Stimulated activated naive CD8-positive, alpha-beta T cell treated with anti-CD3 and anti-CD28 coated beads, Interleukin-15, Interleukin-2, amounts not matched to agents 100 ng/mL and 50 ng/mL, for 24 hours (primary cell): ENCODE data around the gene GFRA1.
A peak's percentile ranks its signal among the peaks of the same experiment; 100 is the strongest.

ENCODE experiments used
- H3K27ac Mint-ChIP-seq: one replicate; pipeline ENCODE4 v1.8.0; 2021; ENCODE audit warnings: mild to moderate bottlenecking, mixed read lengths
- H3K27me3 Mint-ChIP-seq: one replicate; pipeline ENCODE4 v1.8.0; 2021; ENCODE audit warnings: mixed read lengths
- H3K36me3 Mint-ChIP-seq: one replicate; pipeline ENCODE4 v1.8.0; 2021; ENCODE audit warnings: low read depth, mixed read lengths
- H3K4me1 Mint-ChIP-seq: one replicate; pipeline ENCODE4 v1.8.0; 2021; ENCODE audit warnings: low read depth, mixed read lengths
- H3K4me3 Mint-ChIP-seq: one replicate; pipeline ENCODE4 v1.8.0; 2021; ENCODE audit warnings: mild to moderate bottlenecking, mixed read lengths
- H3K9me3 Mint-ChIP-seq: one replicate; pipeline ENCODE4 v1.8.0; 2021; ENCODE audit warnings: mixed read lengths

The GFRA1 gene, protein sequence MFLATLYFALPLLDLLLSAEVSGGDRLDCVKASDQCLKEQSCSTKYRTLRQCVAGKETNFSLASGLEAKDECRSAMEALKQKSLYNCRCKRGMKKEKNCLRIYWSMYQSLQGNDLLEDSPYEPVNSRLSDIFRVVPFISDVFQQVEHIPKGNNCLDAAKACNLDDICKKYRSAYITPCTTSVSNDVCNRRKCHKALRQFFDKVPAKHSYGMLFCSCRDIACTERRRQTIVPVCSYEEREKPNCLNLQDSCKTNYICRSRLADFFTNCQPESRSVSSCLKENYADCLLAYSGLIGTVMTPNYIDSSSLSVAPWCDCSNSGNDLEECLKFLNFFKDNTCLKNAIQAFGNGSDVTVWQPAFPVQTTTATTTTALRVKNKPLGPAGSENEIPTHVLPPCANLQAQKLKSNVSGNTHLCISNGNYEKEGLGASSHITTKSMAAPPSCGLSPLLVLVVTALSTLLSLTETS

DNA sequence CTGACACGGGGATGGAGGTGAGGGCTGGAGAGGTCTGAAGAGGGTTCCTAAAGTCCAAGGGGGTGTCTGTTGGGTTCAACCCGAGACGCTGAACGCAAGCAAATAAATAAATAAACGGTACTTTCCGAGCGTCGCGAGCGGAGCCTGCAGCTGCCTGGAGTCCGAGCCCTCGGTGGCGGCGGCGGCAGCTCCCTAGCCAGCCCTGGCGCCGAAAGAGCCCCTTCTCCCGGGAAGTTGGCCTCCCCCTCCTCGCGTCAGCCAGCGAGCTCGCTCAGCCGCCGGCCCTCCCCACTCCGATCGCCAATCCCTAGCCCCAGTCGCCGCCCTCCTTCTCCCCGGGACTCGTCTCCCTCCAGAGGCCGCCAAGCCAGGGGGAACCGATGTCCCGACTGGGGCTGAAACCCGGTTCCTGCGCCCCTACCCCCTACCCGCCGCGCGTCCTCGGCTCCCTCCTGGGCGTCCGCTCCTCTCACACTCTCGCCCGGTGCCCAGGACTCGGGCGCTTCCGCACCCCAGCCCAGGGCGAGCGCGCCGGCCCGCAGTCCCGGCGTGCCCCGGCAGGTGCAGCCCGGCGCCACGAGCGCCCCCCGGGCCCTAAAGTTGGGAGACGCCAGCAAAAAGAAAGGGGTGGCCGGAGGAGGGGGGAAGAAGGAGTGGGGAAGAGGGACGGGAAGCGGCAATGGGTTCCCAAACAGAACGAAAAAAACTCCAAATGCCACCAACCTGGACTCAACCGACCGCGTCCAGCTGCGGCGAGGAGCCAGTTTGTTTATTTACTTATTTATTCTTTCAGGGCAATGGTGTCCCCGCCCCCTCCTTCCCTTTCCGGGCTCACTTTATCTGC is at the start of gene GFRA1:
TSS of gene GFRA1 (minus strand) at position 767 of the 844 bp plus-strand sequence. CDS start 1,177 bp downstream, outside the sequence.
- peak within 1 kb of the TSS; percentile 49 for H3K4me3 Mint-ChIP-seq
- H3K9me3 Mint-ChIP-seq = no peaks in the 10 kb centered on the region
- no peak within 1 kb of the TSS for H3K27ac Mint-ChIP-seq
- H3K27me3 Mint-ChIP-seq = peaks cover 62% of the 10 kb centered on the region
- no peaks in the 10 kb centered on the region for H3K36me3 Mint-ChIP-seq
- peaks cover 11% of the 10 kb centered on the region for H3K4me1 Mint-ChIP-seq

DNA sequence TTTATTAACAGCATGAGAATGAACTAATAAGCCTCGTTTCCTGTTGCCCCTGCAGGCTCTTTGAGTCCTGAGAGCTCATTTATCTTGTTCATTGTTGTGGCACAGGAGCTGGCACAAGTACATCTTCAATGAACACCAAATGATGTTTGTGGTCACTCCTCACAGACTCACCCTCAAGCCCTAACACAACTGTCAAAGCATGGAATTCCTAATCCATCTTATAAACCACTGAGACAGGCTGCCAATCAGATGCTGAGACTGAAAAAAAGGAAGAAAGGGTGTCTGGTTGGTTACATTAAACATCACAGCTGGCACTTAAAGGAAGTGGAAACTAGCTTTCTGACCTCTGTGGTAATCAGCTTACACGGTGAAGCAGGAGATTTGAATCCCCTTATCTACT is 43.5 kb upstream of the GFRA1 start:
- no peaks in the 10 kb centered on the region for H3K4me1 Mint-ChIP-seq
- H3K4me3 Mint-ChIP-seq = no peak overlapping the region

DNA sequence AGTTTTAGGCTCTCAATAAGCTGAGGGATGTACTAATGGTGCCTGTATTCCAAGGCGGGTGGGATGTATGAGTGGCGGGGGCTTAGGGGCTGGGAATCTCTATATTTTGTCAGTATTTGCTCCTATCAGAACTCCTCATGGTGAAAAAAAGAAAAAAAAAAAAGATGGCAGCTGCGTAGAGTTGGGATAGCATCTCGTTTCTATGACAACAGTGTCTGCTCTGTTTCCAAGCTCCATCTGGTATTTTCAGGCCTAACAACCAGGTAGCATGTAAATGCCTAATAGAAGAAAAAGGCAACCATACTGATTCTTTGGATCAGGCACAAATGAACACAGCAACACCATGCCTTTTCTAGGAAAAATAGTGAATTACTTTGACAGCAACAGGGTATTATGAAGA is 39.5 kb upstream of the GFRA1 start:
- Mint-ChIP-seq H3K27me3 (no peaks in the 10 kb centered on the region), H3K27ac (no peak overlapping the region), H3K36me3 (no peaks in the 10 kb centered on the region), H3K4me3 (no peak overlapping the region), H3K9me3 (no peaks in the 10 kb centered on the region), H3K4me1 (no peaks in the 10 kb centered on the region)

More for the DNA sequence above, 43.5 kb upstream of the GFRA1 start:
- H3K27ac Mint-ChIP-seq = no peak overlapping the region
- H3K27me3 Mint-ChIP-seq = no peaks in the 10 kb centered on the region
- no peaks in the 10 kb centered on the region for H3K9me3 Mint-ChIP-seq
- H3K36me3 Mint-ChIP-seq = no peaks in the 10 kb centered on the region

DNA sequence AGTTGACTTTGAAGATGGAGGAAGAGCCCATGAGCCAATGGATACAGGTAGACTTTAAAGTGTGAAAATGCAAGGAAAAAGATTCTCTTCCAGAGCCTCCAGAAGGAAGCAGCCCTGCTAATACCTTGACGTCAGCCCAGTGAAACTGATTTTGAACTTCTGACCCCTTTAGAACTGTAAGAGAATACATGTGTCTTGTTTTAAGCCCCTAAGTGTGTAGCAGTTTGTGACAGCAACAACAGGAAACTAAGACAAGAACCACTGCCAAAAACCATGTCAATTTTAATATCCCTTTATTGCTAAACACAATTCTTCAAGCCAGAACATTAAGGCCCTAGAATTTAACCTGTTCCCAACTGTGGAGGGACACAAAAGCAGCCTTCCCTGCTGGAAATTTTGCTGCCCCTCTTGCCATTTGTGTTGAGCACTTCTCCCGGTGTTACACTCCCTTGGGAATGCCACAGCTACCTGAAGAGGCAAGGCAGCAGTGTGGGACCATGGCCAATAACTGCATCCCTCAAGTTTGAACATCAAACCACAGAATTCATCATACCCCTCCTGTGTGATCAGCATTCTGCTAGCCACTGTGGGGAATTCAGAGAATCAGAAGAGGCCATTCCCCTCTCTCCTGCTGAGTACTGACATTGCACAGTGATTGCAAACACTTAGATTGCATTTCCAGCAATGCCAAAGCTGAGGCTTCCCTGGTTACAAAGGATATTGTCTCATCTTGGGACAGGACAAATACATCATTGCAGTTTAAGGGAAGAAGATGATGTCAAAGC is 38.9 kb upstream of the GFRA1 start:
- no peaks in the 10 kb centered on the region for H3K27me3 Mint-ChIP-seq
- no peaks in the 10 kb centered on the region for H3K36me3 Mint-ChIP-seq
- no peaks in the 10 kb centered on the region for H3K4me1 Mint-ChIP-seq
- no peaks in the 10 kb centered on the region for H3K9me3 Mint-ChIP-seq
- H3K27ac Mint-ChIP-seq = no peak overlapping the region
- no peak overlapping the region for H3K4me3 Mint-ChIP-seq

DNA sequence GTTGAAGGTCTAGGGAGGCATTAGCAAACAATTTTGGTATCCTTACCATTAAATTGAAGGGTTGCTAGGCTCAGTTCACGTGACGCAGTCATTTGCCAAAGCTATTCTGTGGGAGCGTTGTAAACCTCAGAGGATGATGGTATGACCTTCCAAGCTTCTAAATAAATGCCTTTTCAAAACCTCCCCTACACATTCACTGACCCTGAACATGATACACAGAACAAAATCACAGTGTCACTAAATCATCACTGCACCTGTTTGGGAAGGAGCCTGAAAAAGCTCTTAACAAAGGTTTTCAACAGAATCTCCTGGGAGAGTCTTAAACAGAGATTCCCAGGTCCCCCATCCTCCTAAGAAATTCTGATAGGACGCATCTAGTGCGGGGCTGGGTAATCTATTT is 38.0 kb upstream of the GFRA1 start:
- Mint-ChIP-seq H3K27me3 (no peaks in the 10 kb centered on the region), H3K36me3 (no peaks in the 10 kb centered on the region), H3K4me3 (no peak overlapping the region), H3K9me3 (no peaks in the 10 kb centered on the region), H3K4me1 (no peaks in the 10 kb centered on the region), H3K27ac (no peak overlapping the region)

DNA sequence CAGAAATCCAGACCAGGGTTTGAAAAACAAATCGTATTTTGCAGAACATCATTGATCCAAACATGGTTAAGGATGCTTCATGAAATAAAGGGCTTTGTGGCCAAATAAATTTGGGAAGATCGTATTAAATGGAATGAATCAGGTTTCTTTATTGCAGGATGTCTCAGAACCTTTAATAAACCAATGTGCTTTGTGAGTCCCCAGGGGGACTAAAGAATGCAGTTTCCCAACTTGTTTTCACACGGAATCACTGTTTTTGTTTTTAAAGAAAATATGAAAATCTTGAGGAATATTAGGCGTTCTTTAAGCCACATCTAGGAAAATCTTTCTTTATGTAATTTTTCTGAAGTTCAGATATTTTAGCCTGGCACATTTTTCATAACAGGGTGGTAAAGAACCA is 34.4 kb upstream of the GFRA1 start:
- peaks cover 9% of the 10 kb centered on the region for H3K9me3 Mint-ChIP-seq
- no peaks in the 10 kb centered on the region for H3K27me3 Mint-ChIP-seq
- H3K4me1 Mint-ChIP-seq = no peaks in the 10 kb centered on the region

DNA sequence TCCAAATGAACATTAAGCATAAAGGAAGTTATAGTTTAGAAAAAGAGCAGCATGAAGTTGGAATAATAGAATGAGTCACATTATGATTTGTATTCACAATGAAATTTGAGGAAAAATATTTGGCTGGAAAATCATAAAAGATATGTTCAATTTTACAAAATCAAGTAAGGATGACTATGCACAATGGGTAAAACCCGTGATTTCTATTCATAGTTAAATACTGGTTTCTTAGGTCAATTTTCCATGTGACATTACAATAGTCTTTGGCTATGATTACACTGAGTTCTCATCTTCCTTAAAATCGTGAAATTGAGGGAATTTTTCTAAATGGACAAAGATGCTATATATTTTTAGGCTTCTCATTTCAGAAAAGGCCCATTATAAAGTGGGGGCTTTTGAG is 33.8 kb upstream of the GFRA1 start:
- Mint-ChIP-seq H3K36me3 (no peaks in the 10 kb centered on the region), H3K4me1 (no peaks in the 10 kb centered on the region), H3K9me3 (peaks cover 10% of the 10 kb centered on the region), H3K4me3 (no peak overlapping the region), H3K27ac (no peak overlapping the region), H3K27me3 (no peaks in the 10 kb centered on the region)

More for the DNA sequence above, 34.4 kb upstream of the GFRA1 start:
- Mint-ChIP-seq H3K4me3 (no peak overlapping the region), H3K36me3 (no peaks in the 10 kb centered on the region), H3K27ac (no peak overlapping the region)

DNA sequence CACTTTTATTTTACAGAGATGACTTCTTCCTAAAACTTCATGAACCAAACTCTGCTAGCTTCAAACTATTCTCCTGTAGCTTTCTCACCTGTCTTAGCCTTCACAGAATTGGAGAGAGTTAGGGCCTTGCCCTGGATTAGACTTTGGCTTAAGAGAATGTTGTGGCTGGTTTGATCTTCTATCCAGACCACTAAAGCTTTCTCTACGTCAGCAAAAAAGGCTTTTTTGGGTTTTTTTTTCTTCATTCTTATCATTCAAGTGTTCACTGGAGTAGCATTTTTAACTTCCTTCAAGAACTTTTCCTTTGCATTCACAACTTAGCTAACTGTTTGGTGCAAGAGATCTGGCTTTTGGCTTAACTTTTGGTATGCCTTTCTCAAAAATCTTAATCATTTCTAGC is 31.9 kb upstream of the GFRA1 start:
- no peak overlapping the region for H3K4me3 Mint-ChIP-seq
- H3K27ac Mint-ChIP-seq = no peak overlapping the region
- no peaks in the 10 kb centered on the region for H3K27me3 Mint-ChIP-seq
- H3K36me3 Mint-ChIP-seq = no peaks in the 10 kb centered on the region
- H3K4me1 Mint-ChIP-seq = no peaks in the 10 kb centered on the region
- peaks cover 13% of the 10 kb centered on the region for H3K9me3 Mint-ChIP-seq

DNA sequence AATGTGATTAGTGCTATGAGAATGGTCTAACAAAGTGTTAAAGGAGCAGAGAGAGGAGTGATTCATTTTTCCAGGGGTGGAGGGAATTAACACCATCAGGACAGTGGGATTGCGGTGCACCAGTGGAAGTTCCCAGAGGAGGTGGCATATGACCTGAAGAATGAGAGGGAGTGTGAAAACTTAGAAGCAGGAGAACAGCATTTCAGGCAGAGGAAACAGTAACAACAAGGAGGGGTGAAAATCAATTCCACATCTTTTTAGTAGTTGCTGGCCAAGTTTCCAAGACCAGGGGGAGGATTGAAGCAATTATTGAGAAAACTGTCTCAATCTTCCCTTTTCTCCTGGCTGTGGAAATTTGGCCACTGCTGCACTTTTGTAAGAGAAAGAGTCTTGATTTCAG is 27.5 kb upstream of the GFRA1 start:
- H3K4me3 Mint-ChIP-seq = no peak overlapping the region
- H3K36me3 Mint-ChIP-seq = no peaks in the 10 kb centered on the region
- H3K27ac Mint-ChIP-seq = no peak overlapping the region
- peaks cover 13% of the 10 kb centered on the region for H3K9me3 Mint-ChIP-seq
- H3K4me1 Mint-ChIP-seq = no peaks in the 10 kb centered on the region
- H3K27me3 Mint-ChIP-seq = peaks cover 5% of the 10 kb centered on the region

DNA sequence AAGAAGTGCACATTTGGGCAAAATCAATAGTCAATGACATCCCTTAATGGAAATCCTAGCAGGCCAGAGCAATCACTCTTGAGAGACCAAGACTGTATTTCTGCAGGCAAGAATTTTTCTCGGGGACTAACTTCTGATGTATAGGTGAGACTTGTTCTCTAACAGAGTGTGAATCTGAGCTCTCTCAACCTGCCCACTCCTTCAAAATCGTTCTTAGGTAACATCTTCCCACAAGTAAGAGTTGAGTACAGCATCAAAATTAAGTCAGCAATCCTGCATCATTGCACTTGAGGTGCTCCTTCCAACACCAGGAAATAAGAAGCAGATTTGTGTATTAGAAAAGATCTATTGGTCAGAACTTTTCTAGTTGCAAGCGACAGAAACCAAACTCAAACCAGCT is 25.6 kb upstream of the GFRA1 start:
- peaks cover 9% of the 10 kb centered on the region for H3K9me3 Mint-ChIP-seq
- H3K27me3 Mint-ChIP-seq = peaks cover 5% of the 10 kb centered on the region
- no peak overlapping the region for H3K4me3 Mint-ChIP-seq
- no peaks in the 10 kb centered on the region for H3K36me3 Mint-ChIP-seq
- H3K27ac Mint-ChIP-seq = no peak overlapping the region
- H3K4me1 Mint-ChIP-seq = no peaks in the 10 kb centered on the region

DNA sequence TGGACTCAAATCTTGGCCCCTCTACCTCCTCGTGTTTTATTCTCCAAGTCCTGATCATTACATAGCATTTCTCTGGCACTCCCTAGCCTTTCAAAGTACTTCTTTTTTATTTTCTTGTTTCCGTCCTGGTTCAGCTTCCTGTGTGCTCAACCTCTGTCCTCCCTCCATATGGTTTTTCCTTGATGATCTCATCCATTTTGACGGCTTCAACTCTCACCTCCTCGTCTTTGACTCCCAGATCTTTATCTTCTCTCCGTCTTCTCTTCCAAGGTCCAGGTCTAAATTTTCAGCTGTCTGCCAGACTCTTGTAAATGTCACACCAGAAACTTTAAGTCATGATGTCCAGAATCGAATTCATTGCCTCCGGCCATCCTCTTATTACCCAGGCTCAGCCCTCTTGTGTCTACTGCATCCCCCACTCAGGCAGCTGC is 23.3 kb upstream of the GFRA1 start:
- Mint-ChIP-seq H3K36me3 (no peaks in the 10 kb centered on the region), H3K9me3 (peaks cover 3% of the 10 kb centered on the region), H3K4me3 (no peak overlapping the region), H3K4me1 (no peaks in the 10 kb centered on the region), H3K27me3 (peaks cover 5% of the 10 kb centered on the region), H3K27ac (no peak overlapping the region)

DNA sequence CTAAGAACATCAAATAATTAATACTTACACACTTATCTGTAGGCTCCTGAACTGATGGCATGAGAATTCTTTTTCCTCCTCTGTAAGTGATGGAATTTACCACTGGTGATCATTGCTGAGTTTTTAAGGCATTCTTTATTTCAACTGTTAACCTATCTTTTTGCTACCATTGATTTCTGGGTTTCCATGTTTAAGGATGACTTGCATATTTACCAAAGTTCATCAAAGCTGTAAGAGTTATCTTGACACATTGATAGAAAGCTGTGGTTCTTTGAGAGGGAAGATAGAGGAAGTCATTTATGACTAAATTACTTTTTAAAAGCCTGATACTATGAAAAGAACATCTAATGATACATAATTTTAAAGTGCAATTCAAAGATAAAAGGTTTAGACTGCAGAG is 19.5 kb upstream of the GFRA1 start:
- Mint-ChIP-seq H3K36me3 (no peaks in the 10 kb centered on the region), H3K9me3 (no peaks in the 10 kb centered on the region), H3K27ac (no peak overlapping the region), H3K4me1 (no peaks in the 10 kb centered on the region), H3K27me3 (peaks cover 11% of the 10 kb centered on the region), H3K4me3 (no peak overlapping the region)

DNA sequence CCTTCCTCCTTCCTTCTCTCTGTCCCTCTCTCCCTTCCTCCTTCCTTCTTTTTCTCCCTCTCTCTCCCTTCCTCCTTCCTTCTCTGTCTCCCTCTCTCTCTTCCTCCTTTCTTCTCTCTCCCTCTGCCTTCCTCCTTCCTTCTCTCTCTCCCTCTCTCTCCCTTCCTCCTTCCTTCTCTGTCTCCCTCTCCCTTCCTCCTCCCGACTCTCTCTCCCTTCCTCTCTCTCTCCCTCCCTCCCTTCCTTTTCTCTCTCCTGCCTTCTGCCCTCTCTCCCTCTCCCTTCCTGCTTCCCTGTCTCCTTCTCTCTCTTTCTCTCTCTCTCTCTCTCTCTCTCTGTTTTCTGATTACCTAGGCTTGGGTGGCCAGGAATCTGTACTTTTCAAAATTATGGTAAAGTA is 16.6 kb upstream of the GFRA1 start:
- Mint-ChIP-seq H3K4me1 (no peaks in the 10 kb centered on the region), H3K27ac (no peak overlapping the region), H3K36me3 (no peaks in the 10 kb centered on the region), H3K9me3 (no peaks in the 10 kb centered on the region), H3K27me3 (peaks cover 12% of the 10 kb centered on the region), H3K4me3 (no peak overlapping the region)

DNA sequence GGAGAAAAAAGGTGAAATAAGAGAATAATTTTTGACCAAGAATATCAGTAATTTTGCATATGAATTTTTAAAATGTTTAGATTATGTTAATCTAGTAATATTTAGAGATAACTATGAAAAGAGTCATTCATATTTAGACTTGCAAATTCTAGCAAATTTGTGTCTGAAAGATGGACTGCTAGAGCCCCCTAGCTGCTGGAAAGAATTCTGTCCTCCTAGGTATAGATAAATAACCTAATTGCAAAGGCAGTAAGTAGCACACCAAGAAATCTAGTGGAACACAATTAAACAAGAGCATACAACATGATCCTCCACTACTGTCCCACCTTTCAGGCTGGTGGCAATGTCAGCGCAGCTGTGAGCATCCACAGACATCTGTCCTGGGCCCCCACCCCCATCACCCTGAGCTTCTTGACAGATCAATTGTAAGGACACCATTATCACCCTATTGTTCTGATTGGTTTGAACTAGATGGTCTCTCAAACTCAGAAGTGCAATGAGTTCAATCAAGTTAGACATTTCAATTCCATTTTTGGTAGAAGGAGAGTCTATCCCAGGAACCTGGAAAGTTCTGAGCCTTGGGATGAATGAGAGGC is 15.0 kb upstream of the GFRA1 start:
- Mint-ChIP-seq H3K27me3 (peaks cover 12% of the 10 kb centered on the region), H3K4me3 (no peak overlapping the region), H3K27ac (no peak overlapping the region), H3K4me1 (no peaks in the 10 kb centered on the region), H3K9me3 (no peaks in the 10 kb centered on the region), H3K36me3 (no peaks in the 10 kb centered on the region)
